ENCODE results near the gene FAXC. TPM values are rescaled to one million over a fixed set of nuclear protein-coding genes. Genes with fewer than 3 reads are reported as not detected.

Gene FAXC
- total and polyA plus RNA-seq, 7 donors: 0.36 to 0.73 (median 0.64) TPM; not detected in 4

DNA sequence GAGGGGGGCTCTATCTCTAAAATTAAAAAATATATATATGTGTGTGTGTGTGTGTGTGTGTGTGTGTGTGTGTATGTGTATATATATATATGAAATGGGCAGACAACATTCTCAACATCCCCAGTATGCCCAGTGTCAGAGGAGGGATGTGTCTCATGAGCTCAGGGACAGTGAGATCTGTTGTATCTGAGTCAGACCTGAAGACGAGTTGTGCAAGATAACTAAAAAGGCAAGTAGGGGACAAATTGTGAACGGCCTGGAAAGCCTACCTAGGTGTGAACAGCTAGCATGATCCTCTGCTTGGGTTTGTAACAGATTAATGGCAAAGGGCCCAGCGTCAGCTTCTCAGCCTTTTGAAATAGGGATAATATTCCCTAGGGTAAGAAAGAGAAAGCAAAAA lies 124.3 kb downstream of the FAXC start:
- WGBS, 3 donors: 40 to 52% (median 47%) methylated on average over 3 of the region's 3 CpGs
- no peak for DNase-seq
- Histone ChIP-seq H3K9me3 (no peaks in the 10 kb centered on the region), H3K27me3 (ENCODE audit: insufficient read depth in 3 of 3, low read length in 2 of 3) (no peaks in the 10 kb centered on the region), H3K4me3 (no peak overlapping the region), H3K4me1 (no peaks in the 10 kb centered on the region), H3K36me3 (ENCODE audit: insufficient read depth in 1 of 2, low read depth in 1 of 2) (no peaks in the 10 kb centered on the region), H3K27ac (no peak overlapping the region)
- peak in 3 of 4 donors; percentile 54 to 82 (median 58) for ATAC-seq
- TF ChIP-seq CTCF (IDR thresholded peaks at IDR 0.05): no peak
- intact Hi-C loops (cut with DNase I): no loop called here

Other genes with a start within 250 kb of the FAXC start
- 10 to 100 TPM; 13.5 to 19.0 (median 14.9) TPM for gene COQ3, start 44.5 kb upstream of the FAXC start, total RNA-seq
- 10 to 100 TPM; 19.1 to 20.0 (median 19.6) TPM for gene COQ3, start 44.5 kb upstream of the FAXC start, polyA plus RNA-seq
- 10 to 100 TPM; 32.1 to 51.1 (median 42.0) TPM for gene PNISR, start 75.6 kb upstream of the FAXC start, total RNA-seq
- gene PNISR, start 75.6 kb upstream of the FAXC start, polyA plus RNA-seq: 10 to 100 TPM; 16.2 to 29.5 (median 23.2) TPM
- 10 to 100 TPM in 2 of 4 donors, 1 to 10 TPM in 2; 6.4 to 11.9 (median 9.7) TPM for gene USP45, start 165.7 kb upstream of the FAXC start, total RNA-seq
- 1 to 10 TPM; 3.7 to 8.7 (median 4.1) TPM for gene USP45, start 165.7 kb upstream of the FAXC start, polyA plus RNA-seq
- gene CCNC, start 219.0 kb upstream of the FAXC start, total RNA-seq: 10 to 100 TPM; 15.2 to 24.5 (median 19.3) TPM
- 10 to 100 TPM; 12.4 to 21.4 (median 12.5) TPM for gene CCNC, start 219.0 kb upstream of the FAXC start, polyA plus RNA-seq

All from psoas muscle (tissue), 8 donors.